ENCODE measurements around the gene CRYBG1. TPM values are rescaled to one million over a fixed set of nuclear protein-coding genes. Genes with fewer than 3 reads are reported as not detected.
A peak's percentile ranks its signal among the peaks of the same experiment; 100 is the strongest.

Gene CRYBG1
- total and polyA plus RNA-seq, 2 of the 13 experiments (the other 11 are each of a cell fraction or from before 2014, with no cell fraction given) = 10.1 to 21.9 TPM

GRCh38 chr6:106619223-106619622, 258.7 kb downstream of the CRYBG1 start:
- Histone ChIP-seq H4K20me1 (ENCODE audit: insufficient read depth, low read length) (no peaks in the 10 kb centered on the region), H3K9ac (ENCODE audit: insufficient read depth, low read depth, low read length) (no peak overlapping the region), H3K27me3 (ENCODE audit: control insufficient read depth in 1 of 2, insufficient read depth in 2 of 2, low read length in 2 of 2) (no peaks in the 10 kb centered on the region), H3K4me2 (ENCODE audit: low read depth, low read length) (peak overlapping the region; percentile 55), H3K9me3 (ENCODE audit: low read length) (peaks cover 11% of the 10 kb centered on the region), H3K79me2 (ENCODE audit: insufficient read depth, low read length) (no peaks in the 10 kb centered on the region), H3K36me3 (replicated peaks in 1 of 2; ENCODE audit: control insufficient read depth in 1 of 2, insufficient read depth in 2 of 2, low read length in 2 of 2) (no peaks in the 10 kb centered on the region), H2AFZ (ENCODE audit: low read length) (peak overlapping the region; percentile 44), H3K27ac (ENCODE audit: extremely low read length, insufficient read depth, low read length) (peak overlapping the region; percentile 63), H3K4me3 (replicated peaks in 1 of 3; ENCODE audit: insufficient read depth in 1 of 3, low read depth in 2 of 3, low read length in 3 of 3) (no peak overlapping the region), H3K4me1 (ENCODE audit: insufficient read depth, low read length) (peaks cover 59% of the 10 kb centered on the region)
- DNase-seq (ENCODE audit: low spot score) (peak; percentile 77), ATAC-seq (peak; percentile 75), FAIRE-seq (peak; percentile 4)
- POLR2A ChIA-PET = interaction anchor here (1.1 kb wide), 1 partner anchor 10 kb away, joined by 4 read pairs; the partner anchor contains the start of genes QRSL1 and RTN4IP1
- WGBS (ENCODE audit: low lambda C conversion rate) = 5% methylated on average over 1 of the region's 1 CpG
- CTCF ChIA-PET (ENCODE audit: low intra/inter-chr PET ratio, low total read pairs) = no interaction called here
- in situ Hi-C loops (cut with HindIII; ENCODE audit: extremely low pct_ligation_motif_present, low pct_unique_long_range_greater_than_20kb) (no loop called here), intact Hi-C loops (cut with micrococcal nuclease; ENCODE audit: unreplicated experiment) (no loop called here)
- BruUV-seq (replicated peaks) = no TSS peak
- TF ChIP-seq ZNF138 (CRISPR knock-in tag; IDR thresholded peaks at IDR 0.05; ENCODE audit: low read depth) = no peak
- no peak for TF ChIP-seq FOXP1 (IDR thresholded peaks at IDR 0.05)
- TF ChIP-seq FOXP1 (CRISPR knock-in tag; IDR thresholded peaks at IDR 0.05) = peak; percentile 36; the same call in 1 of the 2 replicates
- peak; percentile 44; the same call in 1 of the 2 replicates for TF ChIP-seq TARDBP (CRISPR knock-in tag; IDR thresholded peaks at IDR 0.05)
- peak; percentile 47; the same call in 1 of the 2 replicates for TF ChIP-seq FOXP4 (CRISPR knock-in tag; IDR thresholded peaks at IDR 0.05)
- TF ChIP-seq ARID5B (CRISPR knock-in tag; IDR thresholded peaks at IDR 0.05) = peak; percentile 64
- peak; percentile 64; the same call in 1 of the 2 replicates for TF ChIP-seq HNF4G (IDR thresholded peaks at IDR 0.05; ENCODE audit: borderline replicate concordance, low read depth, low read length)
- no peak for TF ChIP-seq HNF4G (CRISPR knock-in tag; IDR thresholded peaks at IDR 0.05; ENCODE audit: borderline replicate concordance, low read depth)
- peak; percentile 20; the same call in 1 of the 2 replicates for TF ChIP-seq CREM (IDR thresholded peaks at IDR 0.05)
- no peak for TF ChIP-seq CREM (CRISPR knock-in tag; IDR thresholded peaks at IDR 0.05)
- no peak for TF ChIP-seq NR2F6 (IDR thresholded peaks at IDR 0.05)
- TF ChIP-seq NR2F6 (CRISPR knock-in tag; IDR thresholded peaks at IDR 0.05) = 0 out of 2 replicates have a peak, but pooled peaks have one; percentile 11
- no peak for TF ChIP-seq MLXIP (CRISPR knock-in tag; IDR thresholded peaks at IDR 0.05; ENCODE audit: borderline replicate concordance)
